ENCODE measurements around the gene FILIP1. TPM values are rescaled to one million over a fixed set of nuclear protein-coding genes. Genes with fewer than 3 reads are reported as not detected.
"Not testable (repeated sequence)": the region's sequence is repeated elsewhere in the genome, so short reads cannot be mapped to it uniquely, and the experiment has no call there.

FILIP1 gene
- total RNA-seq, 3 donors from 2014 or later (not counting 1 experiment from before 2014, with no cell fraction given) = not detected

GRCh38 chr6:75441479-75441878 lies 52.1 kb downstream of the FILIP1 start:
- H3K4me1 ChIP-seq (ENCODE audit: control insufficient read depth, insufficient read depth, low read length); intact Hi-C loops (cut with micrococcal nuclease); ATAC-seq; H3K9me3 Mint-ChIP-seq; H3K27ac Mint-ChIP-seq; H3K9me3 ChIP-seq (ENCODE audit: control insufficient read depth, insufficient read depth, low read length); H3K27me3 ChIP-seq (ENCODE audit: control insufficient read depth, insufficient read depth, low read length); DNase-seq; H3K27me3 Mint-ChIP-seq (ENCODE audit: low read depth in 2 of 2); H3K4me3 ChIP-seq (ENCODE audit: low read length); H3K4me1 Mint-ChIP-seq; H3K27ac ChIP-seq (ENCODE audit: low read length); H3K4me3 Mint-ChIP-seq; H3K36me3 Mint-ChIP-seq; H3K36me3 ChIP-seq (ENCODE audit: control insufficient read depth, insufficient read depth, low read length): not testable (repeated sequence)
- 100% methylated on average over 1 of the region's 33 CpGs for WGBS (ENCODE audit: insufficient coverage)

- no peak for ATAC-seq
- Histone ChIP-seq H3K9me3 (ENCODE audit: control insufficient read depth, insufficient read depth, low read length) (no peaks in the 10 kb centered on the region), H3K36me3 (ENCODE audit: control insufficient read depth, insufficient read depth, low read length) (no peaks in the 10 kb centered on the region), H3K27me3 (ENCODE audit: control insufficient read depth, insufficient read depth, low read length) (no peaks in the 10 kb centered on the region), H3K27ac (ENCODE audit: low read length) (no peak overlapping the region), H3K4me3 (ENCODE audit: low read length) (no peak overlapping the region), H3K4me1 (ENCODE audit: control insufficient read depth, insufficient read depth, low read length) (no peaks in the 10 kb centered on the region)
- intact Hi-C loops (cut with micrococcal nuclease) = no loop called here
- no peak for TF ChIP-seq CTCF (IDR thresholded peaks at IDR 0.05)
- H3K9me3 Mint-ChIP-seq = no peaks in the 10 kb centered on the region
- no peak overlapping the region for H3K27ac Mint-ChIP-seq
- H3K4me3 Mint-ChIP-seq = no peak overlapping the region
- H3K4me1 Mint-ChIP-seq = no peaks in the 10 kb centered on the region
- WGBS (ENCODE audit: insufficient coverage) = 83% methylated on average over 2 of the region's 2 CpGs
- no peaks in the 10 kb centered on the region for H3K27me3 Mint-ChIP-seq (ENCODE audit: low read depth in 2 of 2)
- no peak for DNase-seq
- H3K36me3 Mint-ChIP-seq = no peaks in the 10 kb centered on the region
Observed at GRCh38 chr6:75438442-75439116, 55.0 kb downstream of the FILIP1 start.

- H3K36me3 Mint-ChIP-seq = no peaks in the 10 kb centered on the region
- intact Hi-C loops (cut with micrococcal nuclease) = no loop called here
- 100% methylated on average over 1 of the region's 1 CpG for WGBS (ENCODE audit: insufficient coverage)
- H3K9me3 Mint-ChIP-seq = no peaks in the 10 kb centered on the region
- H3K27ac Mint-ChIP-seq = no peak overlapping the region
- DNase-seq (no peak), ATAC-seq (no peak)
- H3K4me1 ChIP-seq (ENCODE audit: control insufficient read depth, insufficient read depth, low read length) = no peaks in the 10 kb centered on the region
- no peak for TF ChIP-seq CTCF (IDR thresholded peaks at IDR 0.05)
- H3K4me1 Mint-ChIP-seq = no peaks in the 10 kb centered on the region
- no peak overlapping the region for H3K4me3 ChIP-seq (ENCODE audit: low read length)
- no peaks in the 10 kb centered on the region for H3K36me3 ChIP-seq (ENCODE audit: control insufficient read depth, insufficient read depth, low read length)
- H3K27me3 Mint-ChIP-seq (ENCODE audit: low read depth in 2 of 2) = no peaks in the 10 kb centered on the region
- no peak overlapping the region for H3K27ac ChIP-seq (ENCODE audit: low read length)
- H3K4me3 Mint-ChIP-seq = no peak overlapping the region
- H3K27me3 ChIP-seq (ENCODE audit: control insufficient read depth, insufficient read depth, low read length) = no peaks in the 10 kb centered on the region
- H3K9me3 ChIP-seq (ENCODE audit: control insufficient read depth, insufficient read depth, low read length) = no peaks in the 10 kb centered on the region
Observed at GRCh38 chr6:75438013-75438431, 55.6 kb downstream of the FILIP1 start.

GRCh38 chr6:75437421-75437891 lies 56.1 kb downstream of the FILIP1 start:
- Histone ChIP-seq H3K27ac (ENCODE audit: low read length) (no peak overlapping the region), H3K36me3 (ENCODE audit: control insufficient read depth, insufficient read depth, low read length) (no peaks in the 10 kb centered on the region), H3K27me3 (ENCODE audit: control insufficient read depth, insufficient read depth, low read length) (no peaks in the 10 kb centered on the region), H3K4me3 (ENCODE audit: low read length) (no peak overlapping the region), H3K9me3 (ENCODE audit: control insufficient read depth, insufficient read depth, low read length) (no peaks in the 10 kb centered on the region), H3K4me1 (ENCODE audit: control insufficient read depth, insufficient read depth, low read length) (no peaks in the 10 kb centered on the region)
- Mint-ChIP-seq H3K36me3 (no peaks in the 10 kb centered on the region), H3K27me3 (ENCODE audit: low read depth in 2 of 2) (no peaks in the 10 kb centered on the region), H3K27ac (no peak overlapping the region), H3K4me1 (no peaks in the 10 kb centered on the region), H3K4me3 (no peak overlapping the region), H3K9me3 (no peaks in the 10 kb centered on the region)
- no peak for DNase-seq
- intact Hi-C loops (cut with micrococcal nuclease) = no loop called here
- ATAC-seq = no peak
- WGBS (ENCODE audit: insufficient coverage) = 93% methylated on average over 2 of the region's 3 CpGs
- no peak for TF ChIP-seq CTCF (IDR thresholded peaks at IDR 0.05)
